AG10803 (cell line): ENCODE data around the gene GSS.
"Not testable (repeated sequence)": the region's sequence is repeated elsewhere in the genome, so short reads cannot be mapped to it uniquely, and the experiment has no call there.

Source experiments
- DNase-seq: peaks from one replicate; pipeline ENCODE4 v3.0.0; 2010; ENCODE audit warnings: low read depth
- H3K4me3 ChIP-seq: 2 replicates; pipeline ENCODE4 v1.5.1; 2011; ENCODE audit warnings: mild to moderate bottlenecking, low read length, control low read depth
- CTCF ChIP-seq: conservative IDR thresholded peaks from 2 replicates; pipeline ENCODE4 v1.5.1; 2011; ENCODE audit warnings: mild to moderate bottlenecking, low read length, control low read depth, inconsistent platforms

Gene GSS

GRCh38 chr20:34883087-34883688, 72.4 kb downstream of the GSS start:
- TF ChIP-seq CTCF, result no peak
- no peak overlapping the region for H3K4me3 ChIP-seq
- DNase-seq, result no peak

GRCh38 chr20:34881689-34882088, 73.9 kb downstream of the GSS start:
- DNase-seq, result no peak
- no peak for TF ChIP-seq CTCF
- no peak overlapping the region for H3K4me3 ChIP-seq

GRCh38 chr20:34880971-34881370, 74.6 kb downstream of the GSS start:
- DNase-seq, result not testable (repeated sequence)

GRCh38 chr20:34880215-34880850, 75.3 kb downstream of the GSS start:
- DNase-seq, result no peak
- TF ChIP-seq CTCF, result no peak

More at GRCh38 chr20:34880971-34881370, 74.6 kb downstream of the GSS start:
- not testable (repeated sequence) for H3K4me3 ChIP-seq

More at GRCh38 chr20:34880215-34880850, 75.3 kb downstream of the GSS start:
- H3K4me3 ChIP-seq, result no peak overlapping the region
